ENCODE results near the gene ZNF223.
A peak's percentile ranks its signal among the peaks of the same experiment; 100 is the strongest.

Gene ZNF223

DNA sequence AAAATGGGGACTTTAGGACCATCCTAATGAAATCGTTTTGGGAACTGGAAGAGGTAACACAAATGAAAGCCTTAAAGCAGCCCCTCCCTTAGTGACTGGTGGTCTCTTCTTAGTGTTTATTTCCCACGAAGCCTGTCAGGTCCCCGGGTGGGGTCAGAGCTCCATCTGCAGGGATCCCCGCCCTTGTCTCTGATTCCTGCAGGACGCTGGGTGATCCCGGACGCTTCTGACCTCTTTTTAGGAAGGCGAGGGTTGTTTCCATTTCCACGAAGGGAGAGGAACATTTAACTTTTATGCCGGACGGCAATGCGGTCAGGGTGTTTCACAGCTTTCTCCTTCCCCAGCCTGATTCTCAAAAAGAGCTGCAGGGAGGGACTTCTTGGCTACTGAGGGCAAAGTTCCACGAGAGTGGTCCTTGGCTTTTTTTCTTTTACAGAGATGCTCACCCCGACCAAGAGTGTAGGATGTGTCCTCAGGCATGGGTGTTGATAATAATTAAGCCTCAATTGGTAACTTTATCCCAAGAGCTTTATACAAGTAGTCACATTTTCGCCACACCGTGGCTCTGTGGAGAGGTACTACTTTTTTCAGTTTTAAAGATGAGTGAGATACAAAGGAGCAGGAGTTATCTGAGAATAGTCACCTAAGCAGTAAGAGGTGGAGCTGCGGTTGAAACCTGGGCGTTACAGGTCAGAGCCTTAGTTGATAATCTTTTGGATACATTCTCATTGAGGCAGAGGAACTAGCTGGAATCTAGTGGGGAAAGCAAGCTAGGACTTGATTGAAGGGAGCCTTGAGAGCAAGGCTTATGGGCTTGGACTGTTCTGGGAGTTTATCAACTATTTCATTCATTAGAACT is 20.9 kb downstream of the ZNF223 start:
- no peak for DNase-seq

DNA sequence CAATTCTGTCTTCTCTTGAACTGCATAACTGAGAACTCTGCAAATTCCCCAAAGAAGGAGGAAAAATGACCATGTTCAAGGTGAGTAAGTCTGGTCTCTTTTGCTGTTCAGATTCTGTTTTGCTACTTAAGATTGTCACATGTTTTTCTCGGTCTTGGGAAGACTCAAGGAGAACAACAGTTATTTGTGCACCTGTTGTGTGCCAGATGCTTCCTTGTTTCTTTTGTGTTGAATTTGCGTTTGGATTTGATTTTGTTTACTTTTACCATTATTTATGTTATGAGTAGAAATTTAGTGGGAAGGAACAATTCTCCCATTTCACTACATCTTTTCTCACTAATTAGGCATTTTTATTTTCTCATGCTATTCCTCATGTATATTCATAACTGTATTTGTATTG is 24.5 kb downstream of the ZNF223 start:
- no peak for DNase-seq

- DNase-seq: no peak
These were observed 40.3 kb downstream of the ZNF223 start for GRCh38 chr19:44092108-44092507.

- DNase-seq: peak; percentile 93
These were observed 42.3 kb downstream of the ZNF223 start, which contains the start of gene ZNF224 for GRCh38 chr19:44093931-44094765. Gene ZNF224, plus strand, starts transcription at chr19:44094361. Its CDS starts 3,513 bp downstream, at chr19:44097874.

DNA sequence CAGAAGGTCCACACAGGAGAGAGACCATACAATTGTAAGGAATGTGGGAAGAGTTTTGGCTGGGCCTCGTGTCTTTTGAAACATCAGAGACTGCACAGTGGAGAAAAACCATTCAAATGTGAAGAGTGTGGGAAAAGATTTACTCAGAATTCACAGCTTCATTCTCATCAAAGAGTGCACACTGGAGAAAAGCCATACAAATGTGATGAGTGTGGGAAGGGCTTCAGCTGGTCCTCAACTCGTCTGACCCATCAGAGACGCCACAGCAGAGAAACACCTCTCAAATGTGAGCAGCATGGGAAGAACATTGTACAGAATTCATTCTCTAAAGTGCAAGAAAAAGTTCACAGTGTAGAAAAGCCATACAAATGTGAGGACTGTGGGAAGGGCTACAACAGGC is 55.9 kb downstream of the ZNF223 start:
- no peak for DNase-seq

GRCh38 chr19:44109458-44109857 is 57.6 kb downstream of the ZNF223 start:
- DNase-seq: no peak

DNA sequence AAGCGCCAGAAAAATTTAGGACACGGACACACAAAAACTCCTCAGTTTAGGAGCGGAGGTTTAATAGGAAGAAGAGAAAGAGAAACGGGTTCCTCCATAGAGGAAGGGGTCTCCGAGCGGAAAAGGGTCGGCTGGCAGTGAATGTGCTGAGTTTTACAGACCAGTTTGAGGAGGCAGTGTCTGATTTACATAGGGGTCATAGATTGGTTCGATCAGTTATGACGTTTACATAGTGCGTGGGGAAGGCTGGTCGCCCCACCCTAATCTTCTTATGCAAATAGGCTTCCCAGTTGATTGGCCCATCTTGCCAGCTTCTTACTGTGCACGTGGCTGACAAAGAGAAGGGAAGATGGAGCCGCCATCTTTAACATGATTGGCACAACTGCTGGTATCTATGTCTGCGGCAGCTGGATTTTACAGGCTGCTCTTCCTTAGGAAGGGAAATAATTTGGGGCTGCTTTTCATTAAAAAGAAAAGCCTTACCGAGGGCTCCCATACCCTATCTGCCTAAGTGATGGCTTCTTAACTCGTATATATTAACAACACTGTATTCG is 60.2 kb downstream of the ZNF223 start:
- no peak for DNase-seq

- no peak for DNase-seq
These were observed 60.9 kb downstream of the ZNF223 start for GRCh38 chr19:44112802-44113137.

GRCh38 chr19:44113138-44113783 is 61.4 kb downstream of the ZNF223 start, which contains the start of gene ZNF225:
Gene ZNF225, plus strand, starts transcription at chr19:44113399. Its CDS starts 2,429 bp downstream, at chr19:44115828.
- DNase-seq: peak; percentile 93

GRCh38 chr19:44113784-44114390 is 62.1 kb downstream of the ZNF223 start:
- DNase-seq: no peak

All from activated effector memory CD4-positive, alpha-beta T cell treated with anti-CD3 and anti-CD28 coated beads, Interleukin-2, amount 50 U/mL, for 16 hours (primary cell).